GOT3 (cell line): ENCODE data around the gene SH2D2A.

Source experiments
- DNase-seq: peaks from one replicate; lab custom pipeline; 2025; ENCODE audit warnings: mixed read lengths; lab: John Stamatoyannopoulos, UW

The SH2D2A gene

GRCh38 chr1:156816561-156817328 lies at the start of gene SH2D2A:
Gene SH2D2A (minus strand): TSS chr1:156816848. CDS start chr1:156816708, 140 bp downstream.
- DNase-seq: no peak

DNA sequence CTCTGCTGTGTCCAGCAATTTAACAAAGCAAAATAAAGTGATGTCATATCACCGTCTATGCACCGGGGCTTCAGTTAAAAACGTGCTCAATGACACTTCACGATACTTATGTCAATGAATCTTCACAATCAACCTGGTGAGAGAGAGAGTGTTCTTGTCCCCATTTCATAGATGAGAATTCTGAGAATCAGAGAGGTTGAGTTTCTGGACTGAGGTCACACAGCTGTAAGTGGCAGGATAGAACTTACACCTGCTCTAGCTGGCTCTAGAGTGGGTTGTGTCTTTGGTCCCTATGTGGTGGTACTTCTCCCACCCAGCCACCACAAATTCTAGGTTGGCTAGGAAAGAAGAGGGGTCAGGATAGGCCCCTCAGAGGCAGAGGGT lies 49.2 kb upstream of the SH2D2A start:
- DNase-seq: no peak

- no peak for DNase-seq
Observed at GRCh38 chr1:156865258-156865657, 48.6 kb upstream of the SH2D2A start.

DNA sequence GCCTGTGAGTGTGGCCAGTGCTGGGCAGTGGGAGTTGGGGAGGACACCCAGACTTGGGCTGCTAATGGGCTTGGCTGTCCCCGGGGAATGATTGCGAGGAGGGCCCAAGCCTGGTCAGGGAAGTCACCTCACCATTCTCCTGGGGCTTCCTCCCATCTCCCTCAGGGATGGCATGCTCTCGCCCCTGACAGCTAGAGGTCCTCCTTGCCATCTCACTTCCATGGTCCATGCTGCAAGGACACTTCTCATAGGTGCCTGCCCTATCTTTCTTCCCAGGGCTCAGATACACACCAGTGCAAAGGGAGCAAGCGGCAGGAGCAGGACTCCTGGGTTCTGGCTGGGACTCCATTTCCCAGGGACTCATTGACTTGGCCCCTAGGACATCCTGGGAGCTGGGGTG lies 48.1 kb upstream of the SH2D2A start:
- no peak for DNase-seq

DNA sequence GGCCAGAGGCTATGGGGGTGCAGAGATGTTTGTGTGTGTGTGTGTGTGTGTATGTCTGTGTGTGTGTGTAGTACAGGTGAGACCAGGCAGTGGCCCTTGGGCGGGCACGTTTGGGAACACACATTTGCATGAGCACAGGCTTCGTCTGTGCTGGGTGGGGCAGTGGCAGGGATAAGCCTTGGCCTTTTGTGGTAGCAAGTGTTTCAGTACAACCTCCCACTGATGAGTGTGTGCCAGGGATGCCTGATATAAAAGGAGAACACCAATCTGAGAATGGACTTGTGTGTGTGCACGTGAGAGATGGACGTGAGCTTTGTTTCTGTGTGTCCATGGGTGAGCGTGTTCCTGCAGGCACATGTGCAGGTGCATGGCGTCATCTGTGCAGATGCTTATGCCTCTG lies 47.0 kb upstream of the SH2D2A start:
- DNase-seq: no peak

- DNase-seq: no peak
Observed at GRCh38 chr1:156862997-156863599, 46.5 kb upstream of the SH2D2A start.

- no peak for DNase-seq
Observed at GRCh38 chr1:156862584-156862983, 45.9 kb upstream of the SH2D2A start.

DNA sequence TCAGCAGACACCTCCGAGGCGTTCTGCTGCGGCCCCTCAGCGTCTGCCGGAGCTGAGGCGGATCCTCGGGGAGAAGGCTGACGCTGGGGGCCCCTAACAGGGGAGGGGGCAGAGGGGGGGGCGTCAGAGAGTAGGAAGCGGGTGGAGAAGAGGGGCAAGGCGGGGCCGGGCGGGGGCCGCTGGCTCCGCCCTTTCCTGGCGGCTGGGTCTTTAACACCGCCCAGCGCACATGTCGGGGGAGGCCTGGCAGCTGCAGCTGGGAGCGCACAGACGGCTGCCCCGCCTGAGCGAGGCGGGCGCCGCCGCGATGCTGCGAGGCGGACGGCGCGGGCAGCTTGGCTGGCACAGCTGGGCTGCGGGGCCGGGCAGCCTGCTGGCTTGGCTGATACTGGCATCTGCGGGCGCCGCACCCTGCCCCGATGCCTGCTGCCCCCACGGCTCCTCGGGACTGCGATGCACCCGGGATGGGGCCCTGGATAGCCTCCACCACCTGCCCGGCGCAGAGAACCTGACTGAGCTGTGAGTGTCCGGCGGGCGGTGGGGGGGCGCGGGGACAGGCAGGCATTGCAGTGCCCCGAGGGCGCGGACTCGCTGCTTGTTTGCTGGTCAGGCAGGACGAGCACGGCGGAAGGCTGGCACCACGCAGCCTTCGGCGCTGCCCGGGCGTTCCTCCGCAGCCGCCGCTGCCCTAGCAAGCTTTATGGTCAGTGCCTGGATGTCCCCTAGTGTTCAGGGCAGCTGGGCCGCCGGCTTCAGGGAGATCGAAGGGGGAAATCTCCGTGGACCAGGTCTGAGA lies 44.2 kb upstream of the SH2D2A start, which contains the start of gene NTRK1:
NTRK1 (plus strand) TSS at position 238 of the 796 bp plus-strand sequence; CDS start at position 308, 70 bp downstream.
- no peak for DNase-seq

DNA sequence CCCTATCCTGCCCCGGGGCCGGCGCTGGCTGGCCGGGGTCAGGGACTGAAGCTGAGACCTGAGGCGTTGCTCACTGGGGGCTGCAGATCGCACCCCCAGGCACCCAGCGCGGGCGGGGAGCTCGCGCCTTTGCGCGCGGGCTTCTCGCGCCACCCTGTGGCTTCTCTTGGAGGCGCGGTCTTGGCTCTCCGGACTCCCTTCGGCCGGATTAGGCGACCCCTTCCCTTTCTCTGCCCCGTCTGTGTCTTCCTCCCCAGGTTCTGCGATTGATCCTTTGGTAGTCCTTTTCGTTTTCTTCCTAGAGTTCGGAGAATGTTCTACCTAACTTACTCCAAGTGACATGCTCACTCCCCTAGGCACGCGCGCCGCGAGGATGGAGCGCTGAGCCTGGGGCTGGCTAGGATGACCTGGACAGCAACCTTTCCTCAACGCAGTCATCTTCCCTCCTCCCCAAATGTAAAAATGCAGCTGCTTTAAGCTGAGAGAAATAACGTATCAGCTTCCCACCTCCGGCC lies 43.5 kb upstream of the SH2D2A start:
- DNase-seq: no peak

GRCh38 chr1:156859523-156860112 lies 43.0 kb upstream of the SH2D2A start:
- no peak for DNase-seq

DNA sequence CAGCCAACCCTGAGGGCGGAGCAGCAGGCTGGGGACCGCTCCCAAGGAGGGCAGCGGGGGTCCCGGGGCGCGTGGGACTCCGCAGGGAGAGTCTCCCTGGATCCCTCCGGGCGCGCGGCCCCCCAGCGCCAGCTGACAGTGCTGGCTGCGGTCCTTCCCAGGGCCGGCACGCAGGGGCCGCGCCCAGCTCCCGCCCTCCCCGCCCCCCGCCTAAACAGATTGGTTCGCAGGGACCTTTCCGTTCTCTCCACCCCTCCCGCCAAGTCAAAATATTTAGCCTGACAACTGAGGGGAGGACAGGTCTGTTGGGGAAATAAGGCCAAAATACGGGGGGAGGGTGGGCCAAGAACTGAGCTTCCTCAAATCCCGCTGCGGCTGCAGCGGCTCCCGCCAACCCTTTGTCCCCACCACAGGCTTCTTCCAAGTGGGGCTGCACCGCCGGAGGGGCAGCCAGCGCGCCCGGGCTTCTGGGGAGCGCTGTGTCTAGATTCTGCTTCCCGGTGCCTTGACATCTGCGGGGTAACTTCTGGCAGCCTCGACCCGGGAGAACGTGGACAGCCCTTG lies 42.4 kb upstream of the SH2D2A start, which contains the start of gene INSRR:
INSRR (minus strand) TSS at position 159 of the 564 bp plus-strand sequence. CDS start 496 bp downstream, outside the sequence.
- DNase-seq: no peak

GRCh38 chr1:156858555-156858956 lies 41.9 kb upstream of the SH2D2A start:
- no peak for DNase-seq

DNA sequence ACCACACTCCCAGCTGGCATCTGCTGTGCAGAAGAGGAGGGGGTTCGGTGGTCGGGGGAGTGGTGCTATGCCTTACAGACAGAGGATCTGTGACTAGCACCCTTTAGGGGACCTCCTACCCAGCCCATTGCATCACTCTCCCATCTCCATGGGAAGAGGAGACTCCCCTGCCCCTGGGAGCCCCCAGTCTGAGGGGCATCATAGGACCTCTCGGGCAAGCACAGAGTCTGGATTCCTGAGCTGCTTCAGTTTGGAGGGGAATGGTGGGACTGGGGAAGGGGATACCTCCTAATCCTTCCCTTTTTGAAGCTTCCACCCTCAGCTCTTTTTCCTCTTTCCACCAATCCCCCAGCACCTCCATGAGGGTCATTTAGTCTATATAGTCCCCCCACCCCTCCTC lies 40.9 kb upstream of the SH2D2A start:
- DNase-seq: no peak

- DNase-seq: no peak
Observed at GRCh38 chr1:156856282-156856785, 39.7 kb upstream of the SH2D2A start.

DNA sequence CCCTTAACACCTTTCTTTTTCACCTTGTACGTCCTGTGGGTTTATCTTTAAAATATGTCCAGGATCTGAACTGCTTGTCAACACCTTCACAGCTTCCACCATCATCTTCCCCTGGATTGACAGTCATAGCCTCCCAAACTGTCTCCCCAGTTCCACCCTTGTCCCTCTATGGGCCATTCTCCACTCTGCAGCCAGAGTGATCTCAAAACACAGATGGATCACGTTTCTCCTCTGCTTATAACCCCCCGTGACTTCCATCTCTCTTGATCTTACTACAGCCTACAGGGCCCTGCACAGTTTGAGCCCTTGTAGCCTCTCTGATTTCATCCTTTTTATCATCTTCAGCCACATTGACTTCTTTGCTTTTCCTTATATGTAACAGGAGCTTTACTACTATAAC lies 38.0 kb upstream of the SH2D2A start:
- no peak for DNase-seq

GRCh38 chr1:156853761-156854160 lies 37.1 kb upstream of the SH2D2A start:
- DNase-seq: no peak

DNA sequence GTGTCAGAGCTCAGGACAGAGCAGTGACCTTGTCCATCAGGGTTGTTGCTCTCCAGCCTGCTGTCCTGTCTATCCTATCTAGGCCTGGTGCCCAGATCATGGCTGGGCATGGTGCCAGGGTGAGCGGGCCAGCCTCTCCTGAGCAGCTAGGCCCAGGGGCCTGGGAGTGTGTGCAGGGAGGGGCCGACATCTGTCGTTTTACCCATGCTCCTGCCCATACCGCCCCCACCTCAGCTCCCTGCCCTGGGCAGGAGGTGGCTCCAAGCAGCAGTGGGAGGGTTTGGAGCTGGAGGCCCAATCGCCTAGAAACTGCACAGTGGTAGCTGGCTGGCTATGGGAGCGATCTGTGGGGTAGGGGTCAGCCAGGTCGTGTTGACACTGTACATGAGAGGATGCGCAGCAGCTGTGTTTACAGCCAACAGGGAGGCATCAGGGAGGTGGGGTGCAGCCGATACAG lies 35.8 kb upstream of the SH2D2A start:
- DNase-seq: no peak

- DNase-seq: no peak
Observed at GRCh38 chr1:156851779-156852417, 35.2 kb upstream of the SH2D2A start.

DNA sequence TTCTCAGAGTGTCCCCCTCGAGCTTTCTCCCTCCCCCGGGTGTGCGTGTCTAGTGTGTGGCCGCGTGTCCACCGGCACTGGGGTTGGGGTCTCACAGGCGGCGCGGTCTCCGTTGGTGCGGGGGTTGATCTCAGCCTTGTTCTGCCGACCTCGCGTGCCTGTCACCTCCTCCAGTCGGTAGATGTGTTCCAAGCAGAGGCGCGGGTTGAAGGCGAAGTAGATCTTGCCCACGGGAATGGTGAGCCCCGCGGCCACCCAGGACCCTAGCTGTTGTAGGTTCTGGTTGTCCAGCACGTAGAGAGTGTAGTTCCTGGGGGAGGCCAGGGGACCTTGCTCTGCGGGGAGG lies 32.5 kb upstream of the SH2D2A start:
- no peak for DNase-seq

DNA sequence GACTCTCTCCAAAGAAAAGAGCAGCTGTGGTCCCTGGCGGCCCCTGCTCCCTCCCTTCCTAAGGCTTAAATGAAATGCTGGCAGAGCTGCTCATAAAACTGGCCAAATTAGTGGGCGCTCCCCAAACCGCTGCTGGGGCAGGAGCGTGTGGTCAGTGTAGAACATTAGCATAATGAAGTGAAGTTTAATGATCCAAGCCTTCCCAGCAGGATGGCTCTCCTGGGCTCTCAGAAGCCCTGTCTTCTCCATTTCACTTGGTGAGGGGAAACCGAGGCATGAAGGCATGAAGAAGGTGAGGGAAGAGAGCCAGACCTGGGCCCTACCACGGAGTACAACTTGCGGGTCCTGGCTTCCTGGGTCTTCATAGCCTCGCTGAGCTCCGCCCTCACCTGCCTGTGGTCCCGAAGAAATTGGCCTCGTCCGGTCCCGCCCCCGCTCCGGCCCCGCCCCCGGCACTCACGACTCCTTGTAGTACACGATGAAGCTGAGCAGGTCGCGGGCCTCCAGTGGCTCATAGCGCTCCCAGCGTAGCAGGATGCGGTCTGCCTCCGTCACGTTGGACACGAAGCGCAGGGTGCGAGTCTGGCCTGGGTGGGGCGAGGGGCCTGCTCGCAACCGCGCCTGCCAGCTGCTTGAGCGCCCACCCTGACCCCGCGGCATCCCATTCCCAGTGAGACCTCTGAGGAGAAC lies 32.0 kb upstream of the SH2D2A start:
- DNase-seq: no peak
